ENCODE data around the gene CLIC3.
A peak's percentile ranks its signal among the peaks of the same experiment; 100 is the strongest.

CLIC3 gene

GRCh38 chr9:136978865-136979544, 17.4 kb downstream of the CLIC3 start:
- H3K4me3 ChIP-seq, result no peak overlapping the region
- TF ChIP-seq FOXP2 (optimal IDR thresholded peaks at IDR 0.05; ENCODE audit: control extremely low read depth, extremely low read length, insufficient read depth), result no peak
- TF ChIP-seq EZH2 (IDR thresholded peaks at IDR 0.05), result no peak
- no peak for TF ChIP-seq POLR2AphosphoS5 (IDR thresholded peaks at IDR 0.05; ENCODE audit: borderline replicate concordance, low read depth, low read length)
- H3K27ac ChIP-seq, result peak overlapping the region; percentile 62; the same call in 1 of the 2 replicates
- H3K36me3 ChIP-seq (ENCODE audit: insufficient read depth, low read length), result no peaks in the 10 kb centered on the region
- H3K9me3 ChIP-seq (ENCODE audit: low read depth, low read length), result no peaks in the 10 kb centered on the region
- DNase-seq (ENCODE audit: low read depth, low spot score), result no peak
- no peak overlapping the region for H3K9ac ChIP-seq (ENCODE audit: insufficient read length)

- Histone ChIP-seq H3K4me3 (peak overlapping the region; percentile 83), H3K9ac (ENCODE audit: insufficient read length) (peak overlapping the region; percentile 26), H3K36me3 (ENCODE audit: insufficient read depth, low read length) (no peaks in the 10 kb centered on the region), H3K27ac (no peak overlapping the region), H3K9me3 (ENCODE audit: low read depth, low read length) (no peaks in the 10 kb centered on the region)
- no peak for DNase-seq (ENCODE audit: low read depth, low spot score)
- TF ChIP-seq FOXP2 (optimal IDR thresholded peaks at IDR 0.05; ENCODE audit: control extremely low read depth, extremely low read length, insufficient read depth), result no peak
- TF ChIP-seq EZH2 (IDR thresholded peaks at IDR 0.05), result no peak
- TF ChIP-seq POLR2AphosphoS5 (IDR thresholded peaks at IDR 0.05; ENCODE audit: borderline replicate concordance, low read depth, low read length), result no peak; the same call in 1 of the 2 replicates
Observed at GRCh38 chr9:136978073-136978864, 18.1 kb downstream of the CLIC3 start.

- no peaks in the 10 kb centered on the region for H3K36me3 ChIP-seq (ENCODE audit: insufficient read depth, low read length)
Observed at GRCh38 chr9:136977649-136978072, 18.7 kb downstream of the CLIC3 start.

GRCh38 chr9:136977223-136977622, 19.1 kb downstream of the CLIC3 start, which contains the start of gene PTGDS:
TSS of gene PTGDS (plus strand) at chr9:136977504. CDS start at chr9:136977579, 75 bp downstream.
- H3K4me3 ChIP-seq, result peak within 1 kb of the TSS; percentile 83
- H3K27ac ChIP-seq, result no peak within 1 kb of the TSS
- no peaks in the 10 kb centered on the region for H3K36me3 ChIP-seq (ENCODE audit: insufficient read depth, low read length)
- no peak for DNase-seq (ENCODE audit: low read depth, low spot score)
- no peaks in the 10 kb centered on the region for H3K9me3 ChIP-seq (ENCODE audit: low read depth, low read length)
- H3K9ac ChIP-seq (ENCODE audit: insufficient read length), result peak within 1 kb of the TSS; percentile 26
- TF ChIP-seq FOXP2 (optimal IDR thresholded peaks at IDR 0.05; ENCODE audit: control extremely low read depth, extremely low read length, insufficient read depth) (no peak), EZH2 (IDR thresholded peaks at IDR 0.05) (no peak), POLR2AphosphoS5 (IDR thresholded peaks at IDR 0.05; ENCODE audit: borderline replicate concordance, low read depth, low read length) (no peak)

More at GRCh38 chr9:136977649-136978072, 18.7 kb downstream of the CLIC3 start:
- Histone ChIP-seq H3K9ac (ENCODE audit: insufficient read length) (peak overlapping the region; percentile 26), H3K9me3 (ENCODE audit: low read depth, low read length) (no peaks in the 10 kb centered on the region), H3K4me3 (peak overlapping the region; percentile 83), H3K27ac (no peak overlapping the region)
- TF ChIP-seq POLR2AphosphoS5 (IDR thresholded peaks at IDR 0.05; ENCODE audit: borderline replicate concordance, low read depth, low read length) (no peak), FOXP2 (optimal IDR thresholded peaks at IDR 0.05; ENCODE audit: control extremely low read depth, extremely low read length, insufficient read depth) (no peak), EZH2 (IDR thresholded peaks at IDR 0.05) (no peak)
- no peak for DNase-seq (ENCODE audit: low read depth, low spot score)

GRCh38 chr9:136975644-136976043, 20.7 kb downstream of the CLIC3 start:
- Histone ChIP-seq H3K9me3 (ENCODE audit: low read depth, low read length) (no peaks in the 10 kb centered on the region), H3K27ac (no peak overlapping the region), H3K4me3 (no peak overlapping the region), H3K9ac (ENCODE audit: insufficient read length) (no peak overlapping the region), H3K36me3 (ENCODE audit: insufficient read depth, low read length) (no peaks in the 10 kb centered on the region)
- DNase-seq (ENCODE audit: low read depth, low spot score), result no peak
- TF ChIP-seq POLR2AphosphoS5 (IDR thresholded peaks at IDR 0.05; ENCODE audit: borderline replicate concordance, low read depth, low read length), result no peak
- TF ChIP-seq FOXP2 (optimal IDR thresholded peaks at IDR 0.05; ENCODE audit: control extremely low read depth, extremely low read length, insufficient read depth), result no peak
- no peak for TF ChIP-seq EZH2 (IDR thresholded peaks at IDR 0.05)

GRCh38 chr9:136974817-136975535, 21.4 kb downstream of the CLIC3 start:
- Histone ChIP-seq H3K4me3 (no peak overlapping the region), H3K27ac (no peak overlapping the region), H3K36me3 (ENCODE audit: insufficient read depth, low read length) (no peaks in the 10 kb centered on the region), H3K9me3 (ENCODE audit: low read depth, low read length) (no peaks in the 10 kb centered on the region), H3K9ac (ENCODE audit: insufficient read length) (no peak overlapping the region)
- TF ChIP-seq POLR2AphosphoS5 (IDR thresholded peaks at IDR 0.05; ENCODE audit: borderline replicate concordance, low read depth, low read length), result no peak
- no peak for TF ChIP-seq EZH2 (IDR thresholded peaks at IDR 0.05)
- no peak for TF ChIP-seq FOXP2 (optimal IDR thresholded peaks at IDR 0.05; ENCODE audit: control extremely low read depth, extremely low read length, insufficient read depth)
- DNase-seq (ENCODE audit: low read depth, low spot score), result no peak

GRCh38 chr9:136973618-136974617, 22.4 kb downstream of the CLIC3 start:
- H3K27ac ChIP-seq, result no peak overlapping the region
- H3K4me3 ChIP-seq, result no peak overlapping the region
- H3K9me3 ChIP-seq (ENCODE audit: low read depth, low read length), result no peaks in the 10 kb centered on the region
- DNase-seq (ENCODE audit: low read depth, low spot score), result no peak
- no peak overlapping the region for H3K9ac ChIP-seq (ENCODE audit: insufficient read length)
- no peaks in the 10 kb centered on the region for H3K36me3 ChIP-seq (ENCODE audit: insufficient read depth, low read length)
- TF ChIP-seq EZH2 (IDR thresholded peaks at IDR 0.05) (no peak), FOXP2 (optimal IDR thresholded peaks at IDR 0.05; ENCODE audit: control extremely low read depth, extremely low read length, insufficient read depth) (no peak), POLR2AphosphoS5 (IDR thresholded peaks at IDR 0.05; ENCODE audit: borderline replicate concordance, low read depth, low read length) (no peak)

Measured in SK-N-MC (cell line).